GM23338 (cell line): ENCODE data around the gene ZNF532. TPM values are rescaled to one million over a fixed set of nuclear protein-coding genes. Genes with fewer than 3 reads are reported as not detected.
A peak's percentile ranks its signal among the peaks of the same experiment; 100 is the strongest.

Source experiments
- ATAC-seq: fragments of 200-7000 bp; cut with Tn5 transposase; 3 replicates; pipeline ENCODE4 v1.9.1; 2020
- DNase-seq: peaks from one replicate; pipeline ENCODE4 v3.0.0-alpha.2; 2015; ENCODE audit warnings: low spot score
- H2AFZ ChIP-seq: fragments of 200-600 bp; sonication (generic); 2 replicates; pipeline ENCODE4 v1.8.0; 2016; ENCODE audit warnings: antibody characterized with exemption, mild to moderate bottlenecking, moderate library complexity
- H3F3A ChIP-seq: fragments of 200-600 bp; sonication (generic); replicated peaks from 2 replicates; pipeline ENCODE4 v1.8.0; 2017; ENCODE audit warnings: antibody characterized with exemption, mixed run types, low read depth
- H3K27ac ChIP-seq: fragments of 200-600 bp; sonication (generic); 2 replicates; pipeline ENCODE4 v1.6.1; 2016; ENCODE audit warnings: low read depth
- H3K27me3 ChIP-seq: fragments of 200-600 bp; sonication (generic); 2 replicates; pipeline ENCODE4 v1.8.0; 2016; ENCODE audit warnings: mild to moderate bottlenecking, mixed run types, moderate library complexity; ENCODE audit not compliant: insufficient read depth
- H3K36me3 ChIP-seq: fragments of 200-600 bp; sonication (generic); 2 replicates; pipeline ENCODE4 v1.8.0; 2016; ENCODE audit warnings: mild to moderate bottlenecking; ENCODE audit not compliant: insufficient read depth
- H3K4me1 ChIP-seq: fragments of 200-600 bp; sonication (generic); 2 replicates; pipeline ENCODE4 v1.8.0; 2016; ENCODE audit warnings: mild to moderate bottlenecking, moderate library complexity; ENCODE audit not compliant: insufficient read depth
- H3K4me2 ChIP-seq: fragments of 200-600 bp; sonication (generic); 2 replicates; pipeline ENCODE4 v1.7.1; 2017; ENCODE audit warnings: mixed run types
- H3K4me3 ChIP-seq: fragments of 200-600 bp; sonication (generic); 2 replicates; pipeline ENCODE4 v1.6.1; 2016; ENCODE audit warnings: mixed run types
- H3K79me2 ChIP-seq: fragments of 200-600 bp; sonication (generic); replicated peaks from 2 replicates; pipeline ENCODE4 v1.8.0; 2017; ENCODE audit warnings: mild to moderate bottlenecking; ENCODE audit not compliant: insufficient read depth
- H3K9me2 ChIP-seq: fragments of 200-600 bp; sonication (generic); 2 replicates; pipeline ENCODE4 v1.8.0; 2017; ENCODE audit not compliant: insufficient read depth
- H4K20me1 ChIP-seq: fragments of 200-600 bp; sonication (generic); replicated peaks from 2 replicates; pipeline ENCODE4 v1.8.0; 2017; ENCODE audit warnings: mild to moderate bottlenecking; ENCODE audit not compliant: insufficient read depth
- H3K27ac Mint-ChIP-seq: 2 replicates; pipeline ENCODE4 v1.8.0; 2020; ENCODE audit warnings: inconsistent platforms, mild to moderate bottlenecking, moderate library complexity, mixed read lengths
- H3K27me3 Mint-ChIP-seq: 3 replicates; pipeline ENCODE4 v1.8.0; 2022; ENCODE audit warnings: low read depth, mild to moderate bottlenecking, moderate library complexity, mixed read lengths, inconsistent platforms; ENCODE audit not compliant: insufficient read depth, poor library complexity
- H3K36me3 Mint-ChIP-seq: 3 replicates; pipeline ENCODE4 v1.8.0; 2021; ENCODE audit warnings: low read depth, mild to moderate bottlenecking, inconsistent platforms, moderate library complexity, mixed read lengths
- H3K4me1 Mint-ChIP-seq: 3 replicates; pipeline ENCODE4 v1.8.0; 2020; ENCODE audit warnings: mild to moderate bottlenecking, inconsistent platforms, mixed read lengths
- H3K4me3 Mint-ChIP-seq: 3 replicates; pipeline ENCODE4 v1.8.0; 2021; ENCODE audit warnings: moderate library complexity, mild to moderate bottlenecking, inconsistent platforms, mixed read lengths
- H3K9me3 Mint-ChIP-seq: 3 replicates; pipeline ENCODE4 v1.8.0; 2020; ENCODE audit warnings: moderate library complexity, mild to moderate bottlenecking, inconsistent platforms, mixed read lengths
- CREB1 ChIP-seq: fragments of 250-450 bp; sonication (Bioruptor Pico); IDR thresholded peaks from 2 replicates; pipeline ENCODE4 v1.5.0; 2020; ENCODE audit warnings: low read depth, mild to moderate bottlenecking, moderate library complexity
- CTCF ChIP-seq, 2 experiments: fragments of 200-600 bp in 1 of 2; sonication (generic) in 1 of 2; conservative IDR thresholded peaks; 2 replicates each; pipeline versions ENCODE4 v1.5.1 to v1.6.1; 2016 to 2017; ENCODE audit warnings: antibody characterized with exemption in 2 of 2, low read depth in 2 of 2, mild to moderate bottlenecking in 2 of 2, moderate library complexity in 1 of 2
- ETS1 ChIP-seq: IDR thresholded peaks from 2 replicates; pipeline ENCODE4 v1.6.1; 2016; ENCODE audit warnings: antibody characterized with exemption
- EZH2 ChIP-seq: fragments of 200-600 bp; sonication (generic); IDR thresholded peaks from one replicate; pipeline ENCODE4 v1.8.0; 2017; ENCODE audit warnings: antibody characterized with exemption, mild to moderate bottlenecking, low read depth; ENCODE audit not compliant: unreplicated experiment
- EZH2phosphoT487 ChIP-seq: fragments of 200-600 bp; sonication (generic); IDR thresholded peaks from one replicate; pipeline ENCODE4 v1.8.1; 2018; ENCODE audit warnings: antibody characterized with exemption; ENCODE audit not compliant: unreplicated experiment
- JUNB ChIP-seq: IDR thresholded peaks from one replicate; pipeline ENCODE4 v1.6.1; 2016; ENCODE audit warnings: antibody characterized with exemption; ENCODE audit not compliant: unreplicated experiment
- NANOG ChIP-seq: IDR thresholded peaks from 2 replicates; pipeline ENCODE4 v1.6.1; 2016; ENCODE audit warnings: antibody characterized with exemption, borderline replicate concordance
- POLR2AphosphoS5 ChIP-seq: IDR thresholded peaks from 2 replicates; pipeline ENCODE4 v1.6.1; 2016; ENCODE audit warnings: antibody characterized with exemption, low read depth
- REST ChIP-seq: IDR thresholded peaks from one replicate; pipeline ENCODE4 v1.6.1; 2018; ENCODE audit warnings: antibody characterized with exemption; ENCODE audit not compliant: unreplicated experiment
- STAT1 ChIP-seq: IDR thresholded peaks from one replicate; pipeline ENCODE4 v1.6.1; 2016; ENCODE audit warnings: antibody characterized with exemption; ENCODE audit not compliant: unreplicated experiment
- ZNF114 ChIP-seq: fragments of 250-450 bp; sonication (Bioruptor Pico); IDR thresholded peaks from 2 replicates; pipeline ENCODE4 v1.5.0; 2020; ENCODE audit warnings: mild to moderate bottlenecking, moderate library complexity
- ZNF331 ChIP-seq: fragments of 250-450 bp; sonication (Bioruptor Pico); IDR thresholded peaks from 2 replicates; pipeline ENCODE4 v1.5.0; 2020; ENCODE audit warnings: low read depth, mild to moderate bottlenecking, moderate library complexity
- ZNF462 ChIP-seq: fragments of 250-450 bp; sonication (Bioruptor Pico); IDR thresholded peaks from 2 replicates; pipeline ENCODE4 v1.5.0; 2020; ENCODE audit warnings: mild to moderate bottlenecking, moderate library complexity
- polyA plus RNA-seq: library from polyadenylated mRNA; unstranded; fragments of >200 nt; fragmentation: Nextera tagmentation; extraction: Ambion mirVana; gene quantifications from 2 replicates; pipeline ENCODE4 v1.2.1, GENCODE V29; 2016
- total RNA-seq: library from RNA; depleted of rRNA; stranded (reverse); fragments of >200 nt; shearing (Covaris generic); gene quantifications from 2 replicates; pipeline ENCODE4 v1.2.3, GENCODE V29; 2014

ZNF532 gene
- total and polyA plus RNA-seq, 2 experiments from 2014 or later: 51.5 to 225 TPM

- ATAC-seq: no peak
- Histone ChIP-seq H3K4me1 (peaks cover 70% of the 10 kb centered on the region), H3K27me3 (no peaks in the 10 kb centered on the region), H3K36me3 (peaks cover 11% of the 10 kb centered on the region), H4K20me1 (peaks cover 72% of the 10 kb centered on the region), H3K27ac (peak overlapping the region; percentile 73), H3K79me2 (peaks cover 100% of the 10 kb centered on the region), H3K4me3 (no peak overlapping the region), H2AFZ (no peak overlapping the region), H3K9me2 (no peaks in the 10 kb centered on the region), H3K4me2 (no peak overlapping the region), H3F3A (peaks cover 9% of the 10 kb centered on the region)
- no peak for DNase-seq
- H3K9me3 Mint-ChIP-seq: no peaks in the 10 kb centered on the region
- H3K27me3 Mint-ChIP-seq: peaks cover 15% of the 10 kb centered on the region
- peaks cover 82% of the 10 kb centered on the region for H3K36me3 Mint-ChIP-seq
- no peak for TF ChIP-seq CTCF (conservative IDR thresholded peaks at IDR 0.05; ENCODE audit: low read depth in 2 of 2)
- TF ChIP-seq NANOG: no peak
- no peak for TF ChIP-seq EZH2
- no peak for TF ChIP-seq JUNB
- no peak for TF ChIP-seq ZNF462 (CRISPR knock-in tag)
- TF ChIP-seq ZNF331 (CRISPR knock-in tag): no peak
- TF ChIP-seq STAT1: no peak
- TF ChIP-seq ZNF114 (CRISPR knock-in tag): no peak
- no peak for TF ChIP-seq EZH2phosphoT487
- no peak for TF ChIP-seq CREB1 (CRISPR knock-in tag)
- no peak for TF ChIP-seq ETS1
- no peak for TF ChIP-seq REST
- no peak for TF ChIP-seq POLR2AphosphoS5
- H3K4me3 Mint-ChIP-seq: no peak overlapping the region
- peaks cover 70% of the 10 kb centered on the region for H3K4me1 Mint-ChIP-seq
- H3K27ac Mint-ChIP-seq: peak overlapping the region; percentile 53; the same call in 1 of the 2 replicates
Observed at GRCh38 chr18:58894930-58895329, 30.3 kb downstream of the ZNF532 start.
